Activated naive CD4-positive, alpha-beta T cell treated with anti-CD3 and anti-CD28 coated beads for 36 hours (primary cell): ENCODE measurements around the gene KCTD3. TPM values are rescaled to one million over a fixed set of nuclear protein-coding genes. Genes with fewer than 3 reads are reported as not detected.

Experiments used
- CTCF ChIA-PET: fragments of 350-600 bp; sonication (Branson Sonifier 250); formaldehyde crosslinking; loops from one replicate; lab custom pipeline; 2021; ENCODE audit warnings: antibody characterized with exemption; lab: Charles Lee
- DNase-seq: peaks from one replicate; pipeline ENCODE4 v3.0.0-alpha.2; 2020
- H3K27ac Mint-ChIP-seq: one replicate; pipeline ENCODE4 v1.8.0; 2021; ENCODE audit warnings: mild to moderate bottlenecking, mixed read lengths
- H3K27me3 Mint-ChIP-seq: one replicate; pipeline ENCODE4 v1.8.0; 2021; ENCODE audit warnings: low read depth, mixed read lengths
- H3K36me3 Mint-ChIP-seq: one replicate; pipeline ENCODE4 v1.8.0; 2021; ENCODE audit warnings: low read depth, mixed read lengths
- H3K4me1 Mint-ChIP-seq: one replicate; pipeline ENCODE4 v1.8.0; 2021; ENCODE audit warnings: low read depth, mixed read lengths
- H3K4me3 Mint-ChIP-seq: one replicate; pipeline ENCODE4 v1.8.0; 2021; ENCODE audit warnings: mild to moderate bottlenecking, moderate library complexity, mixed read lengths
- H3K9me3 Mint-ChIP-seq: one replicate; pipeline ENCODE4 v1.8.0; 2021; ENCODE audit warnings: mixed read lengths
- intact Hi-C: fragments of 100-400 bp; cut with micrococcal nuclease; formaldehyde crosslinking; loops from one replicate; pipeline ENCODE4 v1.15.1; 2023
- total RNA-seq, 2 experiments: library from RNA; stranded (reverse); gene quantifications; one replicate each; pipeline ENCODE4 v1.2.3, GENCODE V29; 2021

The KCTD3 gene
- 1 to 10 TPM; 3.2 to 3.5 TPM for total RNA-seq

DNA sequence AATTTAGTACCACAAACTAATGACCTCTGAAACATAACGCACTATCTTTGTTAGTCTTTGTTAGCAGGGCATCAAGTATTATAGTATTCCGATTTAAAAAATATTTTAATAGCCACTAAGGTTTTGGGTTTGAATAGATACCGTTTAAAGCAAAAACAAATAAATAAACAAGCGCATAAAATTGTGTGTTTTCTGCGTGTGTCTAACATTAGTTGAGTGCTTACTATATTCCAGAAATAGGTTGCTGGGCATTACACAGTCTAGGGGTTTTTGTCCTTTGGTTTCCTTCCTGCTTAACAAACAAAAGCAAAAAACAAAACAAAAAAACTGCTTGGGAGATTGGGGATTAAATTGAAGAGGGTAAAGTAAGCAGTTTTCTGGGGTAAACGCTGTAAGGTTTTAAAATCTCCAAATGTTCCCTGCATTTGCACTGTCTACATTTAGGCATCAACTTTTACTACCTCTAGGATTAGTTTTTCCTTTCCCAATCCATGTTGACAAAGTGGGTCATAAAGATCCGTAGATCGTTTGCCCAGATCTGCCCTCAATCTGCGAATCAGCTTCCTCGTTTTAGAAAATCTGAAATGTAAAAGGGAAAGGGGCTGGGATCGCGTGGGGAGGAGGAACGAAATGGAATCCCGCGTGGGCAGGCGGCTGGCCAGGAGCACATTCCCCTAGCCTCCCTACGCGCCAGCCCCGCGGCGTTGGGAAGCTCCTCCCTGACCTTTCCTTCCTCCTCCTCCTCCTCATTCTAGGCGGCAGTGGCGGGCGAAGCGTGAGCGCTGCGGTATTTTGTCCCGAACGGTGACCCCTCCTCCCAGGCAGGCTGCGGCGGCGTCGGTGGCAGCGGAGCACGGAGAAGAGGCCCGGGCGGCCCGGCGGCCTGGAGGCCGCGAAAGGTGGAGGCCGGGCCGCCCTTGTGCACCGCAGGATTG lies at the start of gene KCTD3:
Gene KCTD3, plus strand, starts transcription at position 749 of the 935 bp plus-strand sequence. CDS start 382 bp downstream, outside the sequence.
- CTCF ChIA-PET, result interaction anchor here (1.5 kb wide), 1 partner anchor 38 kb away, joined by 3 read pairs; no protein-coding TSS in a partner anchor
- intact Hi-C loops, result loop anchor here (2.0 to 5.0 kb wide), 2 partner anchors 964 to 1580 kb away; partner anchors contain the start of genes CENPF and PROX1
- H3K4me3 Mint-ChIP-seq, result peak within 1 kb of the TSS; percentile 93
- H3K36me3 Mint-ChIP-seq, result no peaks in the 10 kb centered on the region
- peaks cover 24% of the 10 kb centered on the region for H3K4me1 Mint-ChIP-seq
- H3K9me3 Mint-ChIP-seq, result no peaks in the 10 kb centered on the region
- H3K27ac Mint-ChIP-seq, result peak within 1 kb of the TSS; percentile 50
- H3K27me3 Mint-ChIP-seq, result peaks cover 10% of the 10 kb centered on the region
- DNase-seq, result peak; percentile 72

DNA sequence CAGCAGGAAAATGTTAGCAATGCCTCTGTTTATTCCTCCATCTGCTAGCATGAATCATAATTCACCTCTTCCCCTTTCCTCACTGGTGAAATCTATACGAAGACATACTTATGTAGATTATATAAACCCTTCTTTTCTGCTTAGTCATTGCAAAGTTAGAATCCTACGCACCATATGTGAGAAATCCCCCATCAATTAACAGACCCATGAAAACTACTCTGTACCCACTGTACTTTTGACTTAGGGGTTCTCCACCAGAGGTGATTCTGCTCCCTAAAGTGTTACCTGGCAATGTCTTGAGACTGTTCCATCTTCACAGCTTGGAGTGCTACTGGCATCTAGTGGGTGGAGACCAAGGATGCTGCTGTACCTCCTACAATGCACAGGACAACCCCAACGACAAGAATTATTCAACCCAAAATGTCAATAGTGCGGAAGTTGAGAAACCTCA lies 49.6 kb upstream of the KCTD3 start:
- H3K36me3 Mint-ChIP-seq, result no peaks in the 10 kb centered on the region
- CTCF ChIA-PET, result no interaction called here
- H3K27ac Mint-ChIP-seq, result no peak overlapping the region
- peaks cover 3% of the 10 kb centered on the region for H3K27me3 Mint-ChIP-seq
- H3K9me3 Mint-ChIP-seq, result no peaks in the 10 kb centered on the region
- H3K4me1 Mint-ChIP-seq, result no peaks in the 10 kb centered on the region
- no peak overlapping the region for H3K4me3 Mint-ChIP-seq
- intact Hi-C loops, result no loop called here
- peak; percentile 7 for DNase-seq

DNA sequence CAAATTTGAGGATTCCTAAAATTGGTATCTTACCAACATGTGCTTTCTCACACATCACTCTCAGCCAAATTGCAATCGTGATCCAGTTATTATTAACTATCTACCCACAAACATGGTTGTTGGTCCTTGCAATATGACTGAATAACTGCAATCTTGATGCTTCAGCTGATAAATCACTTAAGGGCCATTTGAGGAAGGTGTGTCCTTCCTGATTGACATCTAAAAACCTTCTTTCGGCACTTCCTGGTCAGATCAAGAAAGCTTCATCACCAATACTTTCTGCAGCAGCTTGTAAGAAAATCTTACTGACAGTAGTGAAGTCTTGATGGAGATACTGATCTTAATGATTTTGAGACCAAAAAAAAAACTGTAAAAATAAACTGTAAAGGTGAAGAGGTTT lies 48.5 kb upstream of the KCTD3 start:
- intact Hi-C loops, result no loop called here
- Mint-ChIP-seq H3K4me3 (no peak overlapping the region), H3K9me3 (no peaks in the 10 kb centered on the region), H3K36me3 (no peaks in the 10 kb centered on the region), H3K27ac (no peak overlapping the region), H3K4me1 (peaks cover under 1% of the 10 kb centered on the region), H3K27me3 (peaks cover 3% of the 10 kb centered on the region)
- CTCF ChIA-PET, result interaction anchor here (0.6 to 0.8 kb wide), 2 partner anchors 23 to 1372 kb away, joined by 3 read pairs; no protein-coding TSS in a partner anchor
- no peak for DNase-seq

DNA sequence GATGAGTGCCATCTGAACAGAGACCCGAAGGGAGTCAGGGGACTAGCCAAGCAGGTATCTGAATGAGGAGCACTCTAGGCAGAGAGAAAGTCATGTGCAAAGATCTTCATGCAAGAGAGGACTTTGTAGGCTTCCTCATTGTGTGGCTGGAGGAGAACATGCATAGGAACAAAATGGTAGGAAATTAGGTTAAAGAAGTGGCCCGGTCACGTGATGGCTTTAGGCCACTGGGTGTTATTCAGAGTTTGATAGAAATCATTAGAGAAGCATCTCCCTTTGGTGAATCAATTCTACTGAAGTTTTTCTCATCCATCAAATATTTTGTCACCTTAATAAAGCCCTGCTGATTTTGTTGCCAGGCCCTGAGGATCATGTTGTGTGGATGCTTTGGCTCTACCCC lies 45.8 kb upstream of the KCTD3 start:
- CTCF ChIA-PET, result no interaction called here
- Mint-ChIP-seq H3K27me3 (no peaks in the 10 kb centered on the region), H3K27ac (no peak overlapping the region), H3K9me3 (no peaks in the 10 kb centered on the region), H3K4me1 (peaks cover 1% of the 10 kb centered on the region), H3K4me3 (no peak overlapping the region), H3K36me3 (no peaks in the 10 kb centered on the region)
- no peak for DNase-seq
- intact Hi-C loops, result loop anchor here (10.0 kb wide), 3 partner anchors 376 to 936 kb away; no protein-coding TSS in a partner anchor

DNA sequence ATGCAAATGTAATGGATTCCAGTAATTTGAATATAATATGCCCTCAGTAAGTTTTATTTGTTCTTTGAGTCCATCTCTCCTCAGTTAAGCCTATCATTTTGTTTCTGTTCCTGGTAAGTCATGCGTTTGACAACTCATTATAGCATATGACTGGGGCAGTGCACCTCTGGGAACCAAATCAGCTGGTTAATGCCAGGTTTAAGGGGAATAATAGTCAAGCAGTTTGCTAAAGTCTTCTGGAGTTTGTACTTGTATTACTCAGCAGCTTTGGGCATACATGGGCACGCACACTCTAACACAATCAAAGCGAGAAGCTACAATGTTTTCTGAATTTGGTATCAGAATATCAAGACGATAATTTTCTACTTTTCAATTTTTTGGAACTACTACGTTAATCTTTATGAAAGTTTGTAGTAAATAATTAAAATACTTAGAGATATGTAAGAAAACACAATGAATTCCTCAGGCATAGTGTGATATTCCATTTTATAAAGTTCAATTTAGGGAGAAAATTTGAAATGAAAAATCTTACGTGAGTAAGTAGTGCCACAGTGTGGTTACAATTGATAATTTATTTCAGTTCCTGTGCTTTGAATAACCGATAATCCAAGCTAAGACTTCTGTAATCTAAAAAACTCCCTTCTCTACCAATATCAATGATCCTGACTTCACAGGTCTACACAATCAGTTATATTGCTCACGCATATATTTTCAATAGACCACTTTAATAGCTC lies 43.8 kb upstream of the KCTD3 start:
- CTCF ChIA-PET, result interaction anchor here (0.7 to 1.1 kb wide), 4 partner anchors 15 to 896 kb away, joined by 3 to 5 read pairs (median 4); no protein-coding TSS in a partner anchor
- H3K27me3 Mint-ChIP-seq, result peaks cover 2% of the 10 kb centered on the region

DNA sequence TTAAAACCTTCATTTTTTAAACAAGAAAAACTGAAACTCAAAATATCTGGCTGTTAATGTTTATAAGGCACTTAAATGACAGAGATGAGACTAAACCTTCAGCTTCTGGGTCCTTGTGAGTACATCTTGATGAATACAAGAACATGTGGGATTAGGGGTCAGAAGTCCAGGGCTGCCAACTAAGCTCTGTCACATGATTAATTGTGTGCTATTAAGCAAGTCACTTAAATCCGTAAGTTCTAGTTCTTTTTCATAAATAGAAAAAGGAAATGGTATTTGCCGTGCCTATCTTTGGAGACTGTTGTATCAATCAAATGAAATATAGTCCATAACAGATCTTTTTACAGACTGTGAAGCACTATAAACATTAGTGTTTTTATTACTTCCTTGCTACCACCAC lies 43.2 kb upstream of the KCTD3 start:
- intact Hi-C loops, result loop anchor here (10.0 kb wide), 3 partner anchors 379 to 939 kb away; no protein-coding TSS in a partner anchor
- H3K4me1 Mint-ChIP-seq, result peaks cover 1% of the 10 kb centered on the region
- no peaks in the 10 kb centered on the region for H3K36me3 Mint-ChIP-seq
- no peak for DNase-seq
- H3K4me3 Mint-ChIP-seq, result no peak overlapping the region
- peaks cover 2% of the 10 kb centered on the region for H3K27me3 Mint-ChIP-seq
- no peak overlapping the region for H3K27ac Mint-ChIP-seq
- no peaks in the 10 kb centered on the region for H3K9me3 Mint-ChIP-seq
- CTCF ChIA-PET, result interaction anchor here (0.9 to 1.1 kb wide), 2 partner anchors 894 to 896 kb away, joined by 3 to 4 read pairs; no protein-coding TSS in a partner anchor

More for the DNA sequence above, 43.8 kb upstream of the KCTD3 start:
- H3K9me3 Mint-ChIP-seq, result no peaks in the 10 kb centered on the region
- no peaks in the 10 kb centered on the region for H3K36me3 Mint-ChIP-seq
- no peak for DNase-seq
- H3K27ac Mint-ChIP-seq, result no peak overlapping the region
- no peak overlapping the region for H3K4me3 Mint-ChIP-seq
- peaks cover 1% of the 10 kb centered on the region for H3K4me1 Mint-ChIP-seq
- intact Hi-C loops, result loop anchor here (10.0 kb wide), 3 partner anchors 378 to 938 kb away; no protein-coding TSS in a partner anchor

DNA sequence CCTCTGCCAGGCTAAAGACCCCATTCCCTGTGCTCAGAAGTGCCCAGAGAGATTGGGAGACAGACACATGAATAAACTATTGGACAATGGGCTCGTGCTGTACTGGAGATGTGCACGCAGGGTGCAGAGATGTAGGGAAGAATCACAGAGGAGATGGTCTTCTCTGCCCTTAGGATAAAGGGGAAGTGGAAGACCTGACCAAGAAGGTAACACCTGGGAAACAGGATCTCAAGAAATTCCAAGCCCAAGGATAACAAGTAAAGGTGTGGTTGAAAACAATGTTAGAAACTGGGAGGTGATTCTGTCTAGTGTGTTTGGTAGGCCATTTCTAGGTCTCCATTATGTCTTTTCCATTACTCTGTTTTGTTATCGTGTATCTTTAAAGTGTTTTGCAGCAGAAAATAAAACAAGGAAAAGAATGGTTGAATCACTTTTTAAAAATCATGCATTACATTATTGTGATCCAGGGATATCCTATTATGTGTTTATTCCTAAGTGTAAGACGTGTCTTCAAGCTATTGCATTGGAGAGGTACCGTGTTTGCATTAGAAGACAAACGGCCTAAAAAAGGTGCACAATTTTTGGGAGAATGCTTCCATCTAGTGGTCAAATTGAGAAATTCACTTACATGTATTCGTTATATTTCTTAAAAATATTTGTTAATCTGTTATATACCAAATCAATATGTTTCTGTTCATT lies 40.8 kb upstream of the KCTD3 start:
- no peak overlapping the region for H3K4me3 Mint-ChIP-seq
- intact Hi-C loops, result loop anchor here (1.0 to 10.0 kb wide), 8 partner anchors 80 to 1314 kb away; no protein-coding TSS in a partner anchor
- peaks cover 1% of the 10 kb centered on the region for H3K4me1 Mint-ChIP-seq
- CTCF ChIA-PET, result interaction anchor here (0.7 kb wide), 1 partner anchor 896 kb away, joined by 3 read pairs; no protein-coding TSS in a partner anchor
- no peaks in the 10 kb centered on the region for H3K9me3 Mint-ChIP-seq
- no peak for DNase-seq
- no peak overlapping the region for H3K27ac Mint-ChIP-seq
- no peaks in the 10 kb centered on the region for H3K36me3 Mint-ChIP-seq
- peaks cover 4% of the 10 kb centered on the region for H3K27me3 Mint-ChIP-seq

- Mint-ChIP-seq H3K36me3 (no peaks in the 10 kb centered on the region), H3K27ac (no peak overlapping the region), H3K9me3 (no peaks in the 10 kb centered on the region), H3K4me1 (peaks cover 1% of the 10 kb centered on the region), H3K27me3 (peaks cover 7% of the 10 kb centered on the region), H3K4me3 (no peak overlapping the region)
- DNase-seq, result no peak
- CTCF ChIA-PET, result interaction anchor here (0.7 to 1.2 kb wide), 3 partner anchors 14 to 1195 kb away, joined by 3 read pairs; no protein-coding TSS in a partner anchor
- intact Hi-C loops, result loop anchor here (1.0 to 10.0 kb wide), 8 partner anchors 80 to 1314 kb away; no protein-coding TSS in a partner anchor
Measured at GRCh38 chr1:215526846-215527151, 40.3 kb upstream of the KCTD3 start.

DNA sequence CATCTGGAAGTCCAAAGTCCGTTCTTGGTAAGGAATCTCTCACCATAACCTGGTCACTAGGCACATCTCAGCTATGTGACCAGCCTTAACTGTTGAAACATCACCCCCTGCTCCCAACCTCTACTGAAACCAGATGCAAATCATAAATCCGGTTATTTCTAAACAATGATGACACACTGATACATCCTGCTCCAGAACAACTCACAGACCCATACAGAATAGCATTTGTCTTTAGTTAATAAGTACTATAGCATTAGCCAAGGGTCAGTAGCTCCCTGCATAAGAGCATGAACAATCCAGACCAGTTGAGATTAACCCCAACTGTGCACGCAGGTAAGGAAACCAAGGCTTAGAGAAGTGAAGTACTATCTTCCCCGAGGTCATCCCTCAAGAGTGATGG lies 38.0 kb upstream of the KCTD3 start:
- no peak overlapping the region for H3K4me3 Mint-ChIP-seq
- no peak overlapping the region for H3K27ac Mint-ChIP-seq
- intact Hi-C loops, result loop anchor here (5.0 to 10.0 kb wide), 4 partner anchors 384 to 1317 kb away; no protein-coding TSS in a partner anchor
- H3K9me3 Mint-ChIP-seq, result no peaks in the 10 kb centered on the region
- H3K4me1 Mint-ChIP-seq, result no peaks in the 10 kb centered on the region
- no peaks in the 10 kb centered on the region for H3K36me3 Mint-ChIP-seq
- no peak for DNase-seq
- H3K27me3 Mint-ChIP-seq, result peaks cover 17% of the 10 kb centered on the region
- CTCF ChIA-PET, result interaction anchor here (0.9 kb wide), 1 partner anchor 11 kb away, joined by 3 read pairs; no protein-coding TSS in a partner anchor

GRCh38 chr1:215529571-215529970 lies 37.5 kb upstream of the KCTD3 start:
- no peak for DNase-seq
- CTCF ChIA-PET, result no interaction called here
- H3K36me3 Mint-ChIP-seq, result no peaks in the 10 kb centered on the region
- H3K4me1 Mint-ChIP-seq, result no peaks in the 10 kb centered on the region
- intact Hi-C loops, result loop anchor here (5.0 to 10.0 kb wide), 4 partner anchors 385 to 1317 kb away; no protein-coding TSS in a partner anchor
- peaks cover 17% of the 10 kb centered on the region for H3K27me3 Mint-ChIP-seq
- H3K9me3 Mint-ChIP-seq, result no peaks in the 10 kb centered on the region
- no peak overlapping the region for H3K4me3 Mint-ChIP-seq
- H3K27ac Mint-ChIP-seq, result no peak overlapping the region

- no peak for DNase-seq
- CTCF ChIA-PET, result no interaction called here
- no peaks in the 10 kb centered on the region for H3K36me3 Mint-ChIP-seq
- no peaks in the 10 kb centered on the region for H3K4me1 Mint-ChIP-seq
- intact Hi-C loops, result no loop called here
- no peak overlapping the region for H3K4me3 Mint-ChIP-seq
- H3K9me3 Mint-ChIP-seq, result no peaks in the 10 kb centered on the region
- H3K27ac Mint-ChIP-seq, result no peak overlapping the region
- H3K27me3 Mint-ChIP-seq, result peaks cover 19% of the 10 kb centered on the region
Measured at GRCh38 chr1:215530401-215530984, 36.6 kb upstream of the KCTD3 start.
